ENCODE results near the gene SELENON.

GRCh38 chr1:25820247-25821111, 20.5 kb downstream of the SELENON start:
- TF ChIP-seq POLR2AphosphoS5 (IDR thresholded peaks at IDR 0.05; ENCODE audit: low read depth, low read length) (peak; percentile 83), POLR2A (IDR thresholded peaks at IDR 0.05; ENCODE audit: low read depth, low read length) (peak; percentile 79), SPI1 (IDR thresholded peaks at IDR 0.05; ENCODE audit: low read depth, low read length) (peak; percentile 38; the same call in 1 of the 2 replicates), TAF1 (IDR thresholded peaks at IDR 0.05; ENCODE audit: low read depth, low read length) (peak; percentile 74), PAX5 (IDR thresholded peaks at IDR 0.05; ENCODE audit: insufficient read depth, low read length, severe bottlenecking) (no peak)

Measured in GM12891 (cell line).